Measurements from ENCODE around the gene MAT2B. TPM values are rescaled to one million over a fixed set of nuclear protein-coding genes. Genes with fewer than 3 reads are reported as not detected.

The MAT2B gene
- 36.8 and 90.5 TPM in 2 replicates for total RNA-seq (2014; rRNA removed; shearing (Covaris generic); ENCODE audit: low replicate concordance)

- Histone ChIP-seq H3K27me3 (no peaks in the 10 kb centered on the region), H3K36me3 (no peaks in the 10 kb centered on the region; the same call in 1 of the 2 replicates), H3K9me3 (no peaks in the 10 kb centered on the region), H3K4me3 (peak within 1 kb of the TSS; percentile 81)
- peak; percentile 98 for DNase-seq
Observed at GRCh38 chr5:163505368-163506094, at the start of gene MAT2B. MAT2B (plus strand) TSS chr5:163505619; CDS start chr5:163505687, 68 bp downstream.

- no peak for DNase-seq
- Histone ChIP-seq H3K27me3 (no peaks in the 10 kb centered on the region), H3K36me3 (peaks cover 60% of the 10 kb centered on the region), H3K4me3 (no peak overlapping the region), H3K9me3 (no peaks in the 10 kb centered on the region)
Observed at GRCh38 chr5:163456029-163456589, 49.3 kb upstream of the MAT2B start.

GRCh38 chr5:163456840-163457239 lies 48.6 kb upstream of the MAT2B start:
- Histone ChIP-seq H3K4me3 (no peak overlapping the region), H3K36me3 (peaks cover 60% of the 10 kb centered on the region), H3K27me3 (no peaks in the 10 kb centered on the region), H3K9me3 (no peaks in the 10 kb centered on the region)
- no peak for DNase-seq

GRCh38 chr5:163458778-163459385 lies 46.5 kb upstream of the MAT2B start:
- peaks cover 50% of the 10 kb centered on the region for H3K36me3 ChIP-seq
- peak overlapping the region; percentile 95 for H3K4me3 ChIP-seq
- DNase-seq = no peak
- no peaks in the 10 kb centered on the region for H3K27me3 ChIP-seq
- H3K9me3 ChIP-seq = no peaks in the 10 kb centered on the region

- H3K4me3 ChIP-seq = peak overlapping the region; percentile 95
- H3K9me3 ChIP-seq = no peaks in the 10 kb centered on the region
- H3K36me3 ChIP-seq = peaks cover 51% of the 10 kb centered on the region
- H3K27me3 ChIP-seq = no peaks in the 10 kb centered on the region
- DNase-seq = no peak
Observed at GRCh38 chr5:163459462-163459818, 46.0 kb upstream of the MAT2B start.

GRCh38 chr5:163459819-163460561 lies 45.4 kb upstream of the MAT2B start, which contains the start of gene NUDCD2:
NUDCD2 (minus strand) TSS chr5:163460102; CDS start chr5:163460050, 52 bp downstream.
- Histone ChIP-seq H3K4me3 (peak within 1 kb of the TSS; percentile 95), H3K27me3 (no peaks in the 10 kb centered on the region), H3K9me3 (no peaks in the 10 kb centered on the region), H3K36me3 (peaks cover 51% of the 10 kb centered on the region)
- peak; percentile 99 for DNase-seq

- peaks cover 50% of the 10 kb centered on the region for H3K36me3 ChIP-seq
- DNase-seq = peak; percentile 35
- peak within 1 kb of the TSS; percentile 95 for H3K4me3 ChIP-seq
- no peaks in the 10 kb centered on the region for H3K27me3 ChIP-seq
- no peaks in the 10 kb centered on the region for H3K9me3 ChIP-seq
Observed at GRCh38 chr5:163460562-163461171, 44.8 kb upstream of the MAT2B start, which contains the start of gene HMMR. HMMR (plus strand) TSS chr5:163460632; CDS start chr5:163460693, 61 bp downstream.

GRCh38 chr5:163463063-163463435 lies 42.4 kb upstream of the MAT2B start:
- no peaks in the 10 kb centered on the region for H3K27me3 ChIP-seq
- no peak for DNase-seq
- no peaks in the 10 kb centered on the region for H3K9me3 ChIP-seq
- peaks cover 54% of the 10 kb centered on the region for H3K36me3 ChIP-seq
- H3K4me3 ChIP-seq = no peak overlapping the region

- no peak overlapping the region for H3K4me3 ChIP-seq
- DNase-seq = no peak
- peaks cover 88% of the 10 kb centered on the region for H3K36me3 ChIP-seq
- H3K27me3 ChIP-seq = no peaks in the 10 kb centered on the region
- H3K9me3 ChIP-seq = no peaks in the 10 kb centered on the region
Observed at GRCh38 chr5:163467682-163468081, 37.7 kb upstream of the MAT2B start.

- H3K9me3 ChIP-seq = no peaks in the 10 kb centered on the region
- no peak overlapping the region for H3K4me3 ChIP-seq
- H3K27me3 ChIP-seq = no peaks in the 10 kb centered on the region
- DNase-seq = no peak
- H3K36me3 ChIP-seq = peaks cover 93% of the 10 kb centered on the region
Observed at GRCh38 chr5:163473635-163474243, 31.7 kb upstream of the MAT2B start.

- no peak overlapping the region for H3K4me3 ChIP-seq
- peaks cover 91% of the 10 kb centered on the region for H3K36me3 ChIP-seq
- no peak for DNase-seq
- H3K27me3 ChIP-seq = no peaks in the 10 kb centered on the region
- H3K9me3 ChIP-seq = no peaks in the 10 kb centered on the region
Observed at GRCh38 chr5:163475411-163475810, 30.0 kb upstream of the MAT2B start.

GRCh38 chr5:163478126-163478981 lies 27.1 kb upstream of the MAT2B start:
- H3K9me3 ChIP-seq = no peaks in the 10 kb centered on the region
- DNase-seq = no peak
- no peaks in the 10 kb centered on the region for H3K27me3 ChIP-seq
- H3K4me3 ChIP-seq = no peak overlapping the region
- H3K36me3 ChIP-seq = peaks cover 87% of the 10 kb centered on the region

GRCh38 chr5:163478982-163479271 lies 26.5 kb upstream of the MAT2B start:
- H3K4me3 ChIP-seq = no peak overlapping the region
- peaks cover 86% of the 10 kb centered on the region for H3K36me3 ChIP-seq
- H3K27me3 ChIP-seq = no peaks in the 10 kb centered on the region

GRCh38 chr5:163489055-163489744 lies 16.2 kb upstream of the MAT2B start:
- Histone ChIP-seq H3K27me3 (no peaks in the 10 kb centered on the region), H3K9me3 (no peaks in the 10 kb centered on the region), H3K4me3 (no peak overlapping the region), H3K36me3 (peaks cover 65% of the 10 kb centered on the region)
- DNase-seq = no peak

More at GRCh38 chr5:163478982-163479271, 26.5 kb upstream of the MAT2B start:
- DNase-seq = no peak
- no peaks in the 10 kb centered on the region for H3K9me3 ChIP-seq

GRCh38 chr5:163489745-163490075 lies 15.7 kb upstream of the MAT2B start:
- H3K9me3 ChIP-seq = no peaks in the 10 kb centered on the region
- peaks cover 61% of the 10 kb centered on the region for H3K36me3 ChIP-seq
- H3K4me3 ChIP-seq = no peak overlapping the region
- DNase-seq = no peak
- no peaks in the 10 kb centered on the region for H3K27me3 ChIP-seq

All from MG63 (cell line).